Measurements from ENCODE around the gene USP7.

GRCh38 chr16:8887431-8887765 lies 76.3 kb downstream of the USP7 start:
- TF ChIP-seq CTCF (conservative IDR thresholded peaks at IDR 0.05; ENCODE audit: low read depth, low read length) (no peak), EZH2 (IDR thresholded peaks at IDR 0.05; ENCODE audit: borderline replicate concordance, low read depth, low read length, poor library complexity, severe bottlenecking) (no peak)
